Skeletal muscle satellite cell (primary cell): ENCODE data around the gene PROZ.
A peak's percentile ranks its signal among the peaks of the same experiment; 100 is the strongest.
"Not testable (repeated sequence)": the region's sequence is repeated elsewhere in the genome, so short reads cannot be mapped to it uniquely, and the experiment has no call there.

Experiments
- H3K27me3 ChIP-seq: 2 replicates; pipeline ENCODE4 v1.7.0; 2013; ENCODE audit warnings: low read length; ENCODE audit not compliant: control insufficient read depth, insufficient read depth
- H3K36me3 ChIP-seq: 2 replicates; pipeline ENCODE4 v1.7.0; 2013; ENCODE audit warnings: mild to moderate bottlenecking, control low read depth, low read length; ENCODE audit not compliant: insufficient read depth
- H3K4me1 ChIP-seq: 2 replicates; pipeline ENCODE4 v1.7.0; 2013; ENCODE audit warnings: low read length; ENCODE audit not compliant: control insufficient read depth, insufficient read depth
- H3K4me2 ChIP-seq: 2 replicates; pipeline ENCODE4 v1.7.0; 2013; ENCODE audit warnings: mild to moderate bottlenecking, low read length
- H3K4me3 ChIP-seq: 2 replicates; pipeline ENCODE4 v1.7.0; 2013; ENCODE audit warnings: low read length
- H3K9ac ChIP-seq: 2 replicates; pipeline ENCODE4 v1.7.0; 2013; ENCODE audit warnings: mild to moderate bottlenecking, low read depth, low read length, moderate library complexity
- H3K9me3 ChIP-seq: replicated peaks from 2 replicates; pipeline ENCODE4 v1.7.0; 2013; ENCODE audit warnings: mild to moderate bottlenecking, control low read depth, low read length

PROZ gene

GRCh38 chr13:113153810-113154748, 4.4 kb upstream of the PROZ start:
- Histone ChIP-seq H3K4me1 (peaks cover 23% of the 10 kb centered on the region), H3K9me3 (no peaks in the 10 kb centered on the region), H3K27me3 (no peaks in the 10 kb centered on the region), H3K4me3 (peak overlapping the region; percentile 66), H3K4me2 (peak overlapping the region; percentile 97), H3K36me3 (no peaks in the 10 kb centered on the region), H3K9ac (peak overlapping the region; percentile 86)

- no peak overlapping the region for H3K9ac ChIP-seq
- no peaks in the 10 kb centered on the region for H3K27me3 ChIP-seq
- peaks cover 23% of the 10 kb centered on the region for H3K4me1 ChIP-seq
- no peak overlapping the region for H3K4me3 ChIP-seq
- H3K4me2 ChIP-seq, result no peak overlapping the region
- H3K9me3 ChIP-seq, result no peaks in the 10 kb centered on the region
- no peaks in the 10 kb centered on the region for H3K36me3 ChIP-seq
Measured at GRCh38 chr13:113155201-113155600, 3.2 kb upstream of the PROZ start.

GRCh38 chr13:113155982-113156655, 2.3 kb upstream of the PROZ start:
- H3K36me3 ChIP-seq, result no peaks in the 10 kb centered on the region
- no peak overlapping the region for H3K4me3 ChIP-seq
- peaks cover 3% of the 10 kb centered on the region for H3K27me3 ChIP-seq
- H3K9ac ChIP-seq, result no peak overlapping the region
- H3K9me3 ChIP-seq, result no peaks in the 10 kb centered on the region
- H3K4me2 ChIP-seq, result no peak overlapping the region
- peaks cover 23% of the 10 kb centered on the region for H3K4me1 ChIP-seq

- Histone ChIP-seq H3K9me3 (no peaks in the 10 kb centered on the region), H3K27me3 (peaks cover 7% of the 10 kb centered on the region), H3K4me2 (no peak overlapping the region), H3K36me3 (no peaks in the 10 kb centered on the region), H3K9ac (no peak overlapping the region), H3K4me1 (peaks cover 16% of the 10 kb centered on the region), H3K4me3 (no peak overlapping the region)
Measured at GRCh38 chr13:113157206-113157928, 1.1 kb upstream of the PROZ start.

GRCh38 chr13:113158946-113159345, 498 bp downstream of the PROZ start:
- Histone ChIP-seq H3K27me3 (peaks cover 18% of the 10 kb centered on the region), H3K9ac (no peak overlapping the region), H3K4me3 (no peak overlapping the region), H3K36me3 (no peaks in the 10 kb centered on the region), H3K9me3 (no peaks in the 10 kb centered on the region), H3K4me2 (no peak overlapping the region), H3K4me1 (peaks cover 7% of the 10 kb centered on the region)

- H3K36me3 ChIP-seq, result no peaks in the 10 kb centered on the region
- no peak overlapping the region for H3K9ac ChIP-seq
- H3K27me3 ChIP-seq, result peaks cover 18% of the 10 kb centered on the region
- peaks cover 4% of the 10 kb centered on the region for H3K4me1 ChIP-seq
- no peak overlapping the region for H3K4me2 ChIP-seq
- no peak overlapping the region for H3K4me3 ChIP-seq
- H3K9me3 ChIP-seq, result no peaks in the 10 kb centered on the region
Measured at GRCh38 chr13:113159701-113160100, 1.3 kb downstream of the PROZ start.

- Histone ChIP-seq H3K4me2 (no peak overlapping the region), H3K4me1 (peaks cover 3% of the 10 kb centered on the region), H3K9ac (no peak overlapping the region), H3K27me3 (peaks cover 18% of the 10 kb centered on the region), H3K36me3 (no peaks in the 10 kb centered on the region), H3K4me3 (no peak overlapping the region), H3K9me3 (no peaks in the 10 kb centered on the region)
Measured at GRCh38 chr13:113160983-113161382, 2.5 kb downstream of the PROZ start.

GRCh38 chr13:113161433-113161832, 3.0 kb downstream of the PROZ start:
- peaks cover 3% of the 10 kb centered on the region for H3K4me1 ChIP-seq
- no peaks in the 10 kb centered on the region for H3K9me3 ChIP-seq
- no peak overlapping the region for H3K4me3 ChIP-seq
- no peak overlapping the region for H3K9ac ChIP-seq
- H3K36me3 ChIP-seq, result peaks cover 3% of the 10 kb centered on the region
- peaks cover 18% of the 10 kb centered on the region for H3K27me3 ChIP-seq
- no peak overlapping the region for H3K4me2 ChIP-seq

- not testable (repeated sequence) for H3K36me3 ChIP-seq, H3K4me2 ChIP-seq, H3K9ac ChIP-seq, H3K4me1 ChIP-seq, H3K4me3 ChIP-seq, H3K9me3 ChIP-seq
- peaks cover 18% of the 10 kb centered on the region for H3K27me3 ChIP-seq
Measured at GRCh38 chr13:113161975-113162374, 3.5 kb downstream of the PROZ start.

- H3K9ac ChIP-seq, result no peak overlapping the region
- H3K9me3 ChIP-seq, result no peaks in the 10 kb centered on the region
- H3K4me1 ChIP-seq, result peaks cover 3% of the 10 kb centered on the region
- peaks cover 4% of the 10 kb centered on the region for H3K36me3 ChIP-seq
- H3K4me2 ChIP-seq, result peak overlapping the region; percentile 11
- no peak overlapping the region for H3K4me3 ChIP-seq
- peaks cover 18% of the 10 kb centered on the region for H3K27me3 ChIP-seq
Measured at GRCh38 chr13:113162783-113163685, 4.6 kb downstream of the PROZ start.
